GM10266 (cell line): ENCODE measurements around the gene TMEM17.

Source experiments
- DNase-seq: peaks from one replicate; pipeline ENCODE4 v3.0.0; 2012; ENCODE audit errors: extremely low spot score
- TF ChIP-seq, protein P1 (sequence below): IDR thresholded peaks from 2 replicates; pipeline ENCODE4 v1.5.1; 2012; ENCODE audit warnings: mild to moderate bottlenecking, low read depth; ENCODE audit not compliant: control insufficient read depth, insufficient read depth; ENCODE audit errors: missing control alignments

The TMEM17 gene

DNA sequence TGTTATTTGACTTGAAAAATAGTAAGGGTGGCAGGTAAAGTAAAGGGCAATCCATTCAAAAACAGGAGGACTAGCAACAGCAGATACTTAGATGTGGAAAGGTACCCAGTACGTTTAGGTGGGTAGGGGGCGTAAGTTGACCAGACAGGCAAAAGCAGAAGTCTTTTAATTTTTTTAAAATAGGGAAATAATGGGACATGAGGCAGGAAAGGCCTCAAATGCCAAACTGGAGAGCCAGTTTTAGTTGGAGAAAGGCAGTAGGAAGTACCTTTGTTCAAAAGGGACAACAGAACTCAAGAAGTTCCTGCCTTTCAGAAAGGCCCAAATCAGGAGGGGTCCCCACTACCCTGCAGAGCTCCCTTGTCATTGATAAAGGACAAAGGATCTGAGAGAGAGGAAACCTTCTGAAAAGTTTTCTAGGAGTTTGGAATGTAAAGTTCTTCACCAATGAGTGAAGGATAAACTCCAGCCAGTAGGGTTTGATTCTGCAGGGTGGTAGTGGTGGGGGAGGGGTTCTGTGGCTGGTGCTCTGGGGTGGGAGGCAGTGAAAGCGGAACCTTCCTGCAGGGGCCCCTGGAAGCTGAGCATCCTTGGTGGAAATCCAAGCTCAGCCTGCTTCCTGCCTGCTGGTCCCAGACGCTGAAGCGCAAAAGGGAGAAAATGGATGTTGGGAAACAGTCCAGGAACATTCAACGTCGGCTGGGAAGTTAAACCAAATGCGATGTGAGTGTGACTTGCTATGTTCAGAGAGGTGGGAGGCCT lies 40.1 kb downstream of the TMEM17 start:
- TF ChIP-seq, protein P1, sequence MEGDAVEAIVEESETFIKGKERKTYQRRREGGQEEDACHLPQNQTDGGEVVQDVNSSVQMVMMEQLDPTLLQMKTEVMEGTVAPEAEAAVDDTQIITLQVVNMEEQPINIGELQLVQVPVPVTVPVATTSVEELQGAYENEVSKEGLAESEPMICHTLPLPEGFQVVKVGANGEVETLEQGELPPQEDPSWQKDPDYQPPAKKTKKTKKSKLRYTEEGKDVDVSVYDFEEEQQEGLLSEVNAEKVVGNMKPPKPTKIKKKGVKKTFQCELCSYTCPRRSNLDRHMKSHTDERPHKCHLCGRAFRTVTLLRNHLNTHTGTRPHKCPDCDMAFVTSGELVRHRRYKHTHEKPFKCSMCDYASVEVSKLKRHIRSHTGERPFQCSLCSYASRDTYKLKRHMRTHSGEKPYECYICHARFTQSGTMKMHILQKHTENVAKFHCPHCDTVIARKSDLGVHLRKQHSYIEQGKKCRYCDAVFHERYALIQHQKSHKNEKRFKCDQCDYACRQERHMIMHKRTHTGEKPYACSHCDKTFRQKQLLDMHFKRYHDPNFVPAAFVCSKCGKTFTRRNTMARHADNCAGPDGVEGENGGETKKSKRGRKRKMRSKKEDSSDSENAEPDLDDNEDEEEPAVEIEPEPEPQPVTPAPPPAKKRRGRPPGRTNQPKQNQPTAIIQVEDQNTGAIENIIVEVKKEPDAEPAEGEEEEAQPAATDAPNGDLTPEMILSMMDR: no peak

DNA sequence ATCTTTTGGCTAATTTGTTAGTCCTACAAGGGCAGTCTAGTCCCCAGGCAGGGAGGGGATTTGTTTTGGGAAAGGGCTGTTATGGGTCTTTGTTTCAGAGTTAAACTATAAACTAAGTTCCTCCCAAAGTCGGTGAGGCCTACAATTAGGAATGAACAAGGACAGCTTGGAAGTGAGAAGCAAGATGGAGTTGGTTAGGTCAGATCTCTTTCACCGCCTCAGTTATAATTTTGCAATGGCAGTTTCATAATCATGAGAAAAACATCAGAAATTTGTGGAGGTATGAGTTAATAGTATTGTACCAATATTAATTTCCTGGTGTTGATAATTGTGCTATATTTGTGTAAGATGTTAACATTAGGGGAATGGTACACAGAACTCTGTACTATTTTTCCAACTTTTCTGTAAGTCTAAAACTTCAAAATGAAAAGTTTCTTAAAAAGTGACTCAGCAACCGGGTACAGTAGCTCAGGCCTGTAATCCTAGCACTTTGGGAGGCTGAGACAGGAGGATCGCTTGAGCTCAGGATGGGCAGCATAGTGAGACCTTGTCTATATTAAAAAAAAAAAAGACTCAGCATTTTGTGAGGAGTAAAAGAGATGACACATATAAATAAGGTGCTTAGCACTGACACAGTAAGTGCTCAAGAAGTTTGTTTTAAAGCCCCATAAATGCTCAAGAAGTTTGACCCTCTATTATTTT lies 40.8 kb downstream of the TMEM17 start:
- DNase-seq: no peak
- TF ChIP-seq, protein P1: no peak

More for the DNA sequence above, 40.1 kb downstream of the TMEM17 start:
- no peak for DNase-seq

DNA sequence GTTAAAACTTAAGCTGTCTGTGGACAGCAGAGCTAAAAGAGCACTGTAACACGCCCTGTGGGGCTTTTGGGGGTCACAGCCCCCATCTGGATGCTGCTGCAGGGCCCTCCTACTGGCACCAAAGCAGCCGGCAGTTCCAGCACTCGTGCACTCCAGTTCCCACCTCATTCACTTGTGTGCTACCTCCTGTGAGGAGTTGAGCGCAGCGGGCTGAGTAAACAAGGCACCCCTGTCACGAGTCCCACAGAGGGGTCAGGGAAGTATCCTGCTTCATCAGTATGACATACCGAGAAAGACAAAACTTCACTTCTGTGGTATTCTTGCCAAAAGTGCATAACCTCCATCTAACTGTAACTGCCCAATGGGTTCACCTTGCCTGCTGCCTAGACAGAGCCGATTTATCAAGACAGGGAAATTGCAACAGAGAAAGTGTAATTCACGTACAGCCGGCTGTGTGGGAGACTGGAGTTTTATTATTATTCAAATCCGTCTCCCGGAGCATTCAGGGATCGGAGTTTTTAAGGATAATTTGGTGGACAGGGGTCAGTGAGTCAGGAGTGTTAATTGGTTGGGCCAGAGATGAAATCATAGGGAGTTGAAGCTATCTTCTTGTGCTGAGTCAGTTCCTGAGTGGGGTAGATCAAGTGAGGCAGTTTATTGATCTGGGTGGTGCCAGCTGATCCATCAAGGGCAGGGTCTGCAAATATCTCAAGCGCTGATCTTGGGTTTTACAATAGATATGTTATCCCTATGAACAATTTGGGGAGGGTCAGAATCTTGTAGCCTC lies 41.6 kb downstream of the TMEM17 start:
- TF ChIP-seq, protein P1: no peak
- DNase-seq: no peak

DNA sequence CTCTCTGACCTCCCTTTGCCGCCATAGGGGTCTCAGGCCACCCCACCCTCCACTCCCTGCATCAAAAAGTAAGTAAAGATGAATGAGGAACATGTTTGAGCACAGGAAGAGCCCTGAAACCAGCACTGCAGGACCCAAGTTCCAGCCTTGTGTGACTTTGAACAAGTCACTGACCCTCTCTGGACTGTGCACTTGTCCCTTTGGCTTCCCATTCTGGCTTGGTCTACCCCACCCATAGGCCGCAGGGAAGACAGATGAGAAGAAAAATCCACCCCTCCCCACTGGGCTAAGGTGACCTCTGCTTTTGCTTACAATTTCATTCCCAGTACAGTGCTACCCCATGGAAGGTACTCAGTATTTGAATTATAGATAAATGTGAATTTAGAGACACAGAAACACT lies 43.8 kb downstream of the TMEM17 start:
- TF ChIP-seq, protein P1: no peak
- no peak for DNase-seq

DNA sequence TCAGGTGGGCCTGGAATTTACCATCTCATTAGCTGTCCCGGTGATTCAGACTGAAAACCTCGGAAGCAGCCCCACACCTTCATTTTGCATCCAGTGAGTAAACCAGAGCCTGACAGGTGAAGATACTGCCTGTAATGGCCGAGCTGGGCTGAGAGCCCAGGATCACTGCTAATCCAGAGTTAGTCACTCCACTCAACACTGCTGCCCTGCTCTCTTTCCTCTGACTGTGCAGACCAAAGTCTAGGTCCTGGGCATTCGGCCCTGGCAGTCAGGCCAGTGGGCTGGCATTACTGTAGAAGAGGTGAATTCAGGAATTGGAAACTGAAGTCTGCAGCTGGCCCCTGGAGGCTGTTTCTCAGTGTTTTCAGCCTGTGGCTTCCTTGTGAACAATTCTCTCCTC lies 44.3 kb downstream of the TMEM17 start:
- DNase-seq: no peak
- TF ChIP-seq, protein P1: no peak

DNA sequence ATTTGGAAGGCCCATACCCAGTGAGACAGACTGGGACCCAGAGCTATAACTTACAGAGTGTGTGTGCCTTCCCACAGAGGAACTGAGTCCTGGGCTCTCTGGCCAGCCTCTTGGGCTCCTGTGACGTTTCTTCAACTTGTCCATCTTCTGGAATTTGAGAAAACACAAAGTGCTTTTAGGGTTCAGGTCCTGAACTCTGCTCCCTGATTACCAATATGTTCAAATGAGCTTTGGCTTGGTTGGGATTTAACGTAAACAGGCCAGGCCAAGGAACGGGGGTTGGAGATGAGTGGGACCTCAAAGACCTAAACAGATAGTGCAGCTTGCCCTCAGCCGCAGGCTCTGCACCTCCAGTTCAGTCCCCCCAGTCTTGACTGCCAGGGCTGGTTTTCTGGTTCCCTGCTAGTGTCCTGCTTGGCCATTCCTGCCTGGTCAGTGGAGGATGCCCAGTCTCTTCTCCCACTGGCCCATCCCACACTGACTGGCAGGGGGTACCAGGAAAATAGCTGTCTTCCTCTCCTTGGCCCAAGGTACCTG lies 44.9 kb downstream of the TMEM17 start:
- TF ChIP-seq, protein P1: no peak
- no peak for DNase-seq
